Retinal pigment epithelial cell (primary cell): ENCODE measurements around the gene ISLR.

Source experiments
- DNase-seq: peaks from one replicate; pipeline ENCODE4 v3.0.0-alpha.2; 2010; ENCODE audit warnings: low read depth
- H3K4me3 ChIP-seq: 2 replicates; pipeline ENCODE4 v1.5.1; 2011; ENCODE audit warnings: mild to moderate bottlenecking, low read length, control low read depth, moderate library complexity
- TF ChIP-seq, protein P1 (sequence below): conservative IDR thresholded peaks from 2 replicates; pipeline ENCODE4 v1.5.1; 2011; ENCODE audit warnings: low read depth, low read length, control low read depth, inconsistent platforms

ISLR gene

DNA sequence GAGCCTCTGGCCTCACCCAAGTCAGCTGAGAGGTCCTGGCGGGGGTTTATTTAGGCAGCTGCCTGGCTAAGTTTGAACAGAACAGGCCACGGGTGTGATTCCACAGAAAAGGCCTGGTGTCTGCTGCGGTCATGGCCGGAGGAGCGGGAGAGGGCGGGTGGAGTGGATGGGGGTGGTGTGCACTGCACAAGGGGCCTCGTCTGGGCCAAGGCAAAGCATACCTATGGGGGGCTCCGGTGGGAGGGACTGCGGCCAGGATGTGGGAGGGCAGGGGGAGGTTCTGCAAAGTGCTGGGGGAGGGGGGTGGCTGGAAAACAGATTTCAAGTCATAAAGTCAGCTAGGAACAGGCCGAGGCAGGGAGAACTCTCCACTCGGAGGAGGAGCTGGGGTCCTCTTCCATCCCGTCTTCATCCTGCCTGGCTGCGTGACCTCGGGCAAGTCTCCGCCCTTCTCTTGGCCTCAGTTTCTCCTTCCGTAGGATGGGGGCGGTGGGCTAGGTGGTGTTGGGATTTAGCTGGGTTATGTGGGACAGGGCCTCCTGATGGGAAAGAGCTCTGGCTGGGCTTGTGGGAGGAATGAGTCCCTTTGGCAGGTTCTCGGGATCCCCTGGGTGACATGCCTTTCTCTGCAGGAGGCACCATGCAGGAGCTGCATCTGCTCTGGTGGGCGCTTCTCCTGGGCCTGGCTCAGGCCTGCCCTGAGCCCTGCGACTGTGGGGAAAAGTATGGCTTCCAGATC is 878 bp downstream of the ISLR start:
- H3K4me3 ChIP-seq, result no peak overlapping the region
- TF ChIP-seq, protein P1, sequence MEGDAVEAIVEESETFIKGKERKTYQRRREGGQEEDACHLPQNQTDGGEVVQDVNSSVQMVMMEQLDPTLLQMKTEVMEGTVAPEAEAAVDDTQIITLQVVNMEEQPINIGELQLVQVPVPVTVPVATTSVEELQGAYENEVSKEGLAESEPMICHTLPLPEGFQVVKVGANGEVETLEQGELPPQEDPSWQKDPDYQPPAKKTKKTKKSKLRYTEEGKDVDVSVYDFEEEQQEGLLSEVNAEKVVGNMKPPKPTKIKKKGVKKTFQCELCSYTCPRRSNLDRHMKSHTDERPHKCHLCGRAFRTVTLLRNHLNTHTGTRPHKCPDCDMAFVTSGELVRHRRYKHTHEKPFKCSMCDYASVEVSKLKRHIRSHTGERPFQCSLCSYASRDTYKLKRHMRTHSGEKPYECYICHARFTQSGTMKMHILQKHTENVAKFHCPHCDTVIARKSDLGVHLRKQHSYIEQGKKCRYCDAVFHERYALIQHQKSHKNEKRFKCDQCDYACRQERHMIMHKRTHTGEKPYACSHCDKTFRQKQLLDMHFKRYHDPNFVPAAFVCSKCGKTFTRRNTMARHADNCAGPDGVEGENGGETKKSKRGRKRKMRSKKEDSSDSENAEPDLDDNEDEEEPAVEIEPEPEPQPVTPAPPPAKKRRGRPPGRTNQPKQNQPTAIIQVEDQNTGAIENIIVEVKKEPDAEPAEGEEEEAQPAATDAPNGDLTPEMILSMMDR, result no peak
- DNase-seq, result no peak

DNA sequence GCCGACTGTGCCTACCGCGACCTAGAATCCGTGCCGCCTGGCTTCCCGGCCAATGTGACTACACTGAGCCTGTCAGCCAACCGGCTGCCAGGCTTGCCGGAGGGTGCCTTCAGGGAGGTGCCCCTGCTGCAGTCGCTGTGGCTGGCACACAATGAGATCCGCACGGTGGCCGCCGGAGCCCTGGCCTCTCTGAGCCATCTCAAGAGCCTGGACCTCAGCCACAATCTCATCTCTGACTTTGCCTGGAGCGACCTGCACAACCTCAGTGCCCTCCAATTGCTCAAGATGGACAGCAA is 1.4 kb downstream of the ISLR start:
- TF ChIP-seq, protein P1, result no peak
- no peak for DNase-seq
- no peak overlapping the region for H3K4me3 ChIP-seq

DNA sequence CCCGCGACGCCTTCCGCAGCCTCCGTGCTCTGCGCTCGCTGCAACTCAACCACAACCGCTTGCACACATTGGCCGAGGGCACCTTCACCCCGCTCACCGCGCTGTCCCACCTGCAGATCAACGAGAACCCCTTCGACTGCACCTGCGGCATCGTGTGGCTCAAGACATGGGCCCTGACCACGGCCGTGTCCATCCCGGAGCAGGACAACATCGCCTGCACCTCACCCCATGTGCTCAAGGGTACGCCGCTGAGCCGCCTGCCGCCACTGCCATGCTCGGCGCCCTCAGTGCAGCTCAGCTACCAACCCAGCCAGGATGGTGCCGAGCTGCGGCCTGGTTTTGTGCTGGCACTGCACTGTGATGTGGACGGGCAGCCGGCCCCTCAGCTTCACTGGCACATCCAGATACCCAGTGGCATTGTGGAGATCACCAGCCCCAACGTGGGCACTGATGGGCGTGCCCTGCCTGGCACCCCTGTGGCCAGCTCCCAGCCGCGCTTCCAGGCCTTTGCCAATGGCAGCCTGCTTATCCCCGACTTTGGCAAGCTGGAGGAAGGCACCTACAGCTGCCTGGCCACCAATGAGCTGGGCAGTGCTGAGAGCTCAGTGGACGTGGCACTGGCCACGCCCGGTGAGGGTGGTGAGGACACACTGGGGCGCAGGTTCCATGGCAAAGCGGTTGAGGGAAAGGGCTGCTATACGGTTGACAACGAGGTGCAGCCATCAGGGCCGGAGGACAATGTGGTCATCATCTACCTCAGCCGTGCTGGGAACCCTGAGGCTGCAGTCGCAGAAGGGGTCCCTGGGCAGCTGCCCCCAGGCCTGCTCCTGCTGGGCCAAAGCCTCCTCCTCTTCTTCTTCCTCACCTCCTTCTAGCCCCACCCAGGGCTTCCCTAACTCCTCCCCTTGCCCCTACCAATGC is 2.0 kb downstream of the ISLR start:
- DNase-seq, result no peak
- no peak overlapping the region for H3K4me3 ChIP-seq
- TF ChIP-seq, protein P1, result no peak

DNA sequence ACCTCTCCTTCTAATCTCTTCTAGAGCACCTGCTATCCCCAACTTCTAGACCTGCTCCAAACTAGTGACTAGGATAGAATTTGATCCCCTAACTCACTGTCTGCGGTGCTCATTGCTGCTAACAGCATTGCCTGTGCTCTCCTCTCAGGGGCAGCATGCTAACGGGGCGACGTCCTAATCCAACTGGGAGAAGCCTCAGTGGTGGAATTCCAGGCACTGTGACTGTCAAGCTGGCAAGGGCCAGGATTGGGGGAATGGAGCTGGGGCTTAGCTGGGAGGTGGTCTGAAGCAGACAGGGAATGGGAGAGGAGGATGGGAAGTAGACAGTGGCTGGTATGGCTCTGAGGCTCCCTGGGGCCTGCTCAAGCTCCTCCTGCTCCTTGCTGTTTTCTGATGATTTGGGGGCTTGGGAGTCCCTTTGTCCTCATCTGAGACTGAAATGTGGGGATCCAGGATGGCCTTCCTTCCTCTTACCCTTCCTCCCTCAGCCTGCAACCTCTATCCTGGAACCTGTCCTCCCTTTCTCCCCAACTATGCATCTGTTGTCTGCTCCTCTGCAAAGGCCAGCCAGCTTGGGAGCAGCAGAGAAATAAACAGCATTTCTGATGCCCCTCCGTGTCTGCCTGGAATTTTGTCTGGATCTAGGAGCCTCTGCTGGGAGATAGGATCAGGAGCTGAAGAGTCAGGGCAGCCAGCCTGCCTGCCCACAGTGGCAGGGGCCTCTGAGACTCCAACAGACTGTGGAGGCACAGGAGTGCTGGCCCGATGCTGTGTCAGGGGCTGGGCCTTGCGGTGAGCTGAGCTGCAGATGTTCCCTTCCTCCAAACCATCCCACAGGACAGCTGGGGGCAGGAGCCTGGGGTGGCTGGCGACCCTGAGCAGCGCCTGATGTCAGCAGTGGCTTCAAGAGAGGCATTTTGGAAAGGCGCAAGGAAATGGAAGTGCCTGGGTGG is 3.0 kb downstream of the ISLR start:
- TF ChIP-seq, protein P1, result peak; percentile 32

DNA sequence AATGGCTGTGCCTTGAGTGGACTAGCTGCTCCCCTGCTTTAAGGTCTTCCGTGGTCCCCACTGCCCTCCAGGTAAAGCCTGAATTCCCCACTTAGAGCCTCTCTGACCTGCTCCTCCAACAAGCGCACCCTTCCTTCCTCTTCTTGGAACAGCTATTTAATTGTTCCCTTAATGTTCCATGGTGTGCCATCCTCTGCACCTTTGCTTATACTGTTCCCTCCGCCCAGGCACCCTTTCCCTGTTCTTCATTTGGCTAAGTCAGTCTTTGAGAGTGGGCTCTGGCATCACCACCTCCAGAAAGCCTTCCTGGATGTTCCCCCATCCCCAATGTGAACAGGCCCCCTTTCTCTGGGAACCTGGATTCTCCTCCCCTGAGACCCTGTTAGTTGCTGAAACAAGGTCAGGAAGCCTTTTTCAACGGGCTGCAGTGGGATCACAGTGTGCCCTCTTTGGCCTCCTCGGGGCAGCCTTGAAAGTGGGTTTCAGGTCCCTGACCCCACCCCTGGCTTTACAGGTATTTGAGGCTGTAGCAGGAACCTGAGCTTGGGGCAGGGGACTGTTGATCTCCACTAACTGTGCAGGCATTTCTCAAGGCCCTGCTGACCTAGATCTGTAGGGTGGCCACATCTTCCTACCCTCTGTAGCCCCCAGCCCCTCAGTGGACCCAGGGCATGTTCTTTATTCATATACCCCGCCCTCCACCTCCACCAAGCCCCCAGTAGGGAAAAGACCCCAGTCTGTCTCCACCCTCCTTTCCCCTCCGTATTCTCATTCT is 5.0 kb downstream of the ISLR start:
- DNase-seq, result no peak
- H3K4me3 ChIP-seq, result no peak overlapping the region
- TF ChIP-seq, protein P1, result no peak

More for the DNA sequence above, 3.0 kb downstream of the ISLR start:
- no peak for DNase-seq
- H3K4me3 ChIP-seq, result no peak overlapping the region

DNA sequence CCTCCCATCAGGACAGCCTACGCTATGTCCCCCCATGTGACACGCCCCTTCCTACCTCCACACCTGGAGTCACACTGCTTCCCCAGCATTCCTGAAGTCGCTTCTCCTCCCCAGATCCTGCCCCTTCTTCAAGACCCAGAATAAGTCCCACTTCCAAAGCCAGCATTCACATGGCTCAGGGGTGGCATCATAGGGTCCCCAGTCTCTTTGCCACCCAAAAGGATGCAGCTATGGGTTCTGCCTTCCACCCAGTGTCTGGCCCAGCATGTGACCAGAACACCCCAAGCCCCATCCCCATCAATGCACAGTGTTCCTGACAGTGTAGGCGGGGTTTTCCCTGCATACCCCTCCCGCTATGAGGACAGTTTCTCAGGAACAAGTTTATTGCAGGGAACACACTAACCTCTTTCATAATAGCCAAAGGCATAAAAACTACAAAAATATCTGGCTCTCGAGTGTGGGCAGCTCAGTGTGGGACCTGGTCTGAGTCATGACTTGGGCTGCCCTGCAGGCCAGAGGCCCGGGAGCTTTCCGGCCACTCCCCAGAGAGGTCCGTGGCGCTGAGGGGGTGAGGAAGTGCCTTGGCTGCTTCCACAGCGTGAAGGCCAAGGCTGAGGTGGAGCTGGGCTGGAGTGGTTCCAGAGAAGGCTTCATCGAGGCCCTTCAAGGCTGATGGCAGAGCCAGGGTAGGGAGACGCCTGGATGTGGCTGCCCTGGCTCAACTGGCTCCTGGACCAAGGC is 5.8 kb downstream of the ISLR start:
- TF ChIP-seq, protein P1, result no peak
- H3K4me3 ChIP-seq, result no peak overlapping the region
- no peak for DNase-seq
